ENCODE measurements around the gene TP53I13.

The TP53I13 gene

GRCh38 chr17:29614349-29615047 lies 46.0 kb downstream of the TP53I13 start:
- no peak for TF ChIP-seq CTCF (conservative IDR thresholded peaks at IDR 0.05; ENCODE audit: low read depth, low read length)
- H3K4me3 ChIP-seq (ENCODE audit: low read length): no peak overlapping the region
- DNase-seq (ENCODE audit: low read depth): no peak

GRCh38 chr17:29615048-29615385 lies 46.5 kb downstream of the TP53I13 start:
- no peak overlapping the region for H3K4me3 ChIP-seq (ENCODE audit: low read length)
- TF ChIP-seq CTCF (conservative IDR thresholded peaks at IDR 0.05; ENCODE audit: low read depth, low read length): no peak
- DNase-seq (ENCODE audit: low read depth): no peak

DNA sequence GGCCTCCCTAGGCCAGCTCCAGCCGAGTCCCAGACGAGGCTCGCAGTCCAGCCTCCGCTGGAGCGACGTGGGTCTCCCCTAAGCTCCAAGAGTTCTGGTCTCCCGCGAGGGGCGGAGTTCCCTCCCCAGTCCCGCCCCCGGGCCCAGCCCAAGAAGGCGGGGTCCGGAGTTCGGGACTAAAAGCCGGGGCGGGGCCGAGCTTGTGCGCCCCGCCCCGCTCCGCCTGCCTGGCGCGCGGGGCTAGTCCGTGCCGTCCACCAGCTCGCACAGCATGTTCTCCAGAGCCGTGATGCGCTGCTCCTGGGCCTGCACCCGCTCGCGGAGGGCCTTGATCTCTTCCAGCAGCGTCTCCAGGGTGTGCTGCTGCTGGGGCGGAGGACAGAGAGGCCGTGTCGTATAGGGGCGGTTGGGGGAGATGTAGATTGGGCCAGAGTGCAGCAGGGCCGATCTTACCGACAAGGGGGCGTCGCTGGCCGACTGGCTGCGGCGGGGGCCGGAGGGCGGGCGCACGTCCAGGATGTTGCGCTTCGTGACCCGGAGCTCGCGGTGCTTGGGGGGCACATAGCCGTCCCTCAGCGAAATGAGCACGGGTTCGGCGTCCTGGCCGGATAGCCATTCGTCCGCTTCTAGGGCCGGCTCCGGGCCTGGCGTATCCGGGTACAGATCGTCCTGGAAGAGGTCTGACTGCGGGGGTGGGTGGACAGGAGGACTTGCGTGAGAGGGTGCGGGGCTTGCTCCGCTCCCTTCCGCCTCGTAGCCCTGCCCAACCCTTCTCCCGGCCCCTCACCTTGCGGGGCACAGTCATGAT lies 47.2 kb downstream of the TP53I13 start:
- H3K4me3 ChIP-seq (ENCODE audit: low read length): peak overlapping the region; percentile 36
- DNase-seq (ENCODE audit: low read depth): peak; percentile 61
- TF ChIP-seq CTCF (conservative IDR thresholded peaks at IDR 0.05; ENCODE audit: low read depth, low read length): no peak

DNA sequence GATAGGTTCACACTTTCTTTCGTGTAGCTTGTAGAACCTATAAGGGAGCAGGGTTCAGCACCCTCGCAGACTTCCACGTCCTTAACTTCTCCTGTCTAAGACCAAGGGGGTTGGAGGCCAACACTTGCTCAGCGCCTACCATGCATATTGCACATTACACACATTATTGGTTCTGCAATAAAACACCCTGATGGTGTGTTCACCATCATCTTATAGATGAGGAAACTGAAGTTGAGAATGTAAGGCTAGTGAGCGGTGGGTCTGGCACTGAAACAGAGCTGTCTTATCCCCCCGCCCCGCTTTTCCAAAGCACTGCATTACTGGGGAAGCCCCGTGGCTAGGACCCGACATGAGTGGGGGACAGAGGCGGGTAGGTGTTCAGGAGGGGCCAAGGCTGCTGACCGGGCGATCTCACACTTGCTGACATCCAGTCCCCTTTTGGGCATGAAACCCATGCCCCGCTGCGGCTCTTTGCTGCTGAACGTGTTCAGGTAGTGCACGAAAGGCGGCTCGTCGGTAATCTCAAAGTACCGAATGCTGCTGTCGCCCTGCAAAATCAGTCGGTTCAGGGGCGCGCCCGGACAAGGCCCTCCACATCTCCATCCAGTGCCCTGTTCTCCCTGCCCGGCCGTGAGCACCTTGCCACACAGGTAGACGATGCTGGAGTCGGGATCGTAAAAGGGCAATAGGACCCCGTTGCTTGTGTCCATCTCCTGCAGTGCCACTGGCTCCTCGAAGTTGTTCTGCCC lies 48.0 kb downstream of the TP53I13 start:
- no peak for TF ChIP-seq CTCF (conservative IDR thresholded peaks at IDR 0.05; ENCODE audit: low read depth, low read length)
- H3K4me3 ChIP-seq (ENCODE audit: low read length): peak overlapping the region; percentile 36
- DNase-seq (ENCODE audit: low read depth): no peak

- peak; percentile 48 for DNase-seq (ENCODE audit: low read depth)
- peak overlapping the region; percentile 27 for H3K4me3 ChIP-seq (ENCODE audit: low read length)
Observed at GRCh38 chr17:29617125-29617480, 48.6 kb downstream of the TP53I13 start.

More at GRCh38 chr17:29617125-29617480, 48.6 kb downstream of the TP53I13 start:
- TF ChIP-seq CTCF (conservative IDR thresholded peaks at IDR 0.05; ENCODE audit: low read depth, low read length): peak; percentile 87

All from retinal pigment epithelial cell (primary cell).